CD14-positive monocyte (primary cell): Measurements from ENCODE around the gene TNFRSF25. TPM values are rescaled to one million over a fixed set of nuclear protein-coding genes. Genes with fewer than 3 reads are reported as not detected.
A peak's percentile ranks its signal among the peaks of the same experiment; 100 is the strongest.

Experiments used
- DNase-seq, 3 donors: peaks; one replicate each; pipeline ENCODE4 v3.0.0-alpha.2; 2011 to 2022
- H2AFZ ChIP-seq: 2 replicates; pipeline ENCODE4 v1.6.0; 2012; ENCODE audit warnings: mild to moderate bottlenecking, low read depth, low read length, inconsistent platforms; ENCODE audit not compliant: insufficient read depth, poor library complexity, severe bottlenecking
- H3K27ac ChIP-seq, 2 donors: 1 replicate in 1 of 2; 2 replicates in 1 of 2; pipeline ENCODE4 v1.5.1; 2012 to 2013; ENCODE audit warnings: low read length in 2 of 2, control low read depth in 1 of 2, inconsistent platforms in 1 of 2, low read depth in 1 of 2, mild to moderate bottlenecking in 1 of 2
- H3K27me3 ChIP-seq, 2 donors: one replicate each; pipeline versions ENCODE4 v1.6.0 to v1.6.1; 2011 to 2013; ENCODE audit warnings: low read length in 2 of 2; ENCODE audit not compliant: control insufficient read depth in 2 of 2, insufficient read depth in 2 of 2
- H3K36me3 ChIP-seq, 2 donors: replicated peaks in 1 of 2; 1 replicate in 1 of 2; 2 replicates in 1 of 2; pipeline versions ENCODE4 v1.5.1 to v1.6.1; 2012 to 2013; ENCODE audit warnings: low read length in 2 of 2, control low read depth in 1 of 2, inconsistent platforms in 1 of 2, mild to moderate bottlenecking in 1 of 2; ENCODE audit not compliant: insufficient read depth in 2 of 2, control insufficient read depth in 1 of 2
- H3K4me1 ChIP-seq, 2 donors: 1 replicate in 1 of 2; 2 replicates in 1 of 2; pipeline versions ENCODE4 v1.5.1 to v1.6.1; 2012 to 2013; ENCODE audit warnings: low read length in 2 of 2, control low read depth in 1 of 2, inconsistent platforms in 1 of 2, mild to moderate bottlenecking in 1 of 2, moderate library complexity in 1 of 2; ENCODE audit not compliant: insufficient read depth in 2 of 2, control insufficient read depth in 1 of 2
- H3K4me2 ChIP-seq: replicated peaks from 2 replicates; pipeline ENCODE3; 2012; ENCODE audit warnings: low read length, moderate library complexity, mild to moderate bottlenecking; ENCODE audit not compliant: poor library complexity, severe bottlenecking; ENCODE audit errors: extremely low read depth
- H3K4me3 ChIP-seq, 3 experiments: fragments of 200-600 bp in 1 of 3; sonication (generic) in 1 of 3; replicated peaks in 1 of 3; 1 replicate in 2 of 3; 2 replicates in 1 of 3; pipeline ENCODE4 v1.5.1; 2011 to 2013; ENCODE audit warnings: low read length in 3 of 3, mild to moderate bottlenecking in 3 of 3, control low read depth in 2 of 3, low read depth in 2 of 3, inconsistent platforms in 1 of 3, moderate library complexity in 1 of 3
- H3K79me2 ChIP-seq: 2 replicates; pipeline ENCODE4 v1.6.0; 2012; ENCODE audit warnings: mild to moderate bottlenecking, control low read depth, inconsistent platforms, low read length, moderate library complexity; ENCODE audit not compliant: insufficient read depth
- H3K9ac ChIP-seq: 2 replicates; pipeline ENCODE4 v1.6.0; 2017; ENCODE audit warnings: low read length, mild to moderate bottlenecking; ENCODE audit not compliant: insufficient read depth, poor library complexity, severe bottlenecking
- H3K9me3 ChIP-seq, 2 donors: replicated peaks in 1 of 2; 1 replicate in 1 of 2; 2 replicates in 1 of 2; pipeline versions ENCODE4 v1.5.1 to v1.6.1; 2012 to 2013; ENCODE audit warnings: low read length in 2 of 2, control low read depth in 1 of 2; ENCODE audit not compliant: control insufficient read depth in 1 of 2, insufficient read depth in 1 of 2
- H4K20me1 ChIP-seq: 2 replicates; pipeline ENCODE4 v1.6.0; 2012; ENCODE audit warnings: mild to moderate bottlenecking, low read length, control low read depth, moderate library complexity; ENCODE audit not compliant: insufficient read depth
- H3K27ac Mint-ChIP-seq, 7 donors: one replicate each; pipeline ENCODE4 v1.8.0; 2020; ENCODE audit warnings: mild to moderate bottlenecking in 7 of 7, mixed read lengths in 7 of 7, moderate library complexity in 6 of 7, inconsistent platforms in 2 of 7
- H3K27me3 Mint-ChIP-seq, 3 donors: one replicate each; pipeline ENCODE4 v1.8.0; 2021 to 2022; ENCODE audit warnings: low read depth in 3 of 3, mild to moderate bottlenecking in 3 of 3, mixed read lengths in 3 of 3, moderate library complexity in 3 of 3, inconsistent platforms in 1 of 3
- H3K36me3 Mint-ChIP-seq, 2 donors: one replicate each; pipeline ENCODE4 v1.8.0; 2020; ENCODE audit warnings: mixed read lengths in 2 of 2, inconsistent platforms in 1 of 2, mild to moderate bottlenecking in 1 of 2
- H3K4me1 Mint-ChIP-seq: one replicate; pipeline ENCODE4 v1.8.0; 2020; ENCODE audit warnings: mild to moderate bottlenecking, mixed read lengths
- H3K4me3 Mint-ChIP-seq, 2 donors: one replicate each; pipeline ENCODE4 v1.8.0; 2020; ENCODE audit warnings: mild to moderate bottlenecking in 2 of 2, mixed read lengths in 2 of 2, moderate library complexity in 1 of 2
- H3K9me3 Mint-ChIP-seq, 7 donors: one replicate each; pipeline ENCODE4 v1.8.0; 2020 to 2022; ENCODE audit warnings: mixed read lengths in 7 of 7, mild to moderate bottlenecking in 6 of 7, moderate library complexity in 6 of 7, inconsistent platforms in 2 of 7
- CTCF ChIP-seq: fragments of 200-600 bp; IDR thresholded peaks from one replicate; pipeline ENCODE4 v1.8.0; 2022; ENCODE audit warnings: antibody characterized with exemption, mild to moderate bottlenecking
- WGBS: methylation state at CpG from one replicate; pipeline ENCODE4 v1.1.5; 2013; ENCODE audit warnings: missing lambda C conversion rate; ENCODE audit not compliant: insufficient coverage; 5-methylcytosine and 5-hydroxymethylcytosine counted together
- intact Hi-C, 2 donors: fragments of 100-400 bp; cut with micrococcal nuclease; formaldehyde crosslinking; loops; one replicate each; pipeline versions ENCODE4 v1.15.0 to v1.15.1; 2023
- polyA plus RNA-seq, 3 donors: library from polyadenylated mRNA; depleted of rRNA in 1 of 3; unstranded in 2 of 3; stranded (reverse) in 1 of 3; fragments of 300-500 nt in 2 of 3; fragments of >200 nt in 1 of 3; fragmentation: Illumina TruSeq in 2 of 3; gene quantifications; 1 replicate in 2 of 3; 2 replicates in 1 of 3; pipeline ENCODE4 v1.2.3, GENCODE V29; 2012 to 2021

Gene TNFRSF25
- polyA plus RNA-seq, 3 donors: 0.33 to 3.0 (median 0.48) TPM

GRCh38 chr1:6498576-6499111, 32.7 kb upstream of the TNFRSF25 start:
- Histone ChIP-seq H3K9ac (no peak overlapping the region), H3K4me2 (no peak overlapping the region), H3K9me3 (peaks cover 0 to 4% of the 10 kb centered on the region in 2 donors), H3K27ac (no peak overlapping the region), H4K20me1 (no peaks in the 10 kb centered on the region), H3K4me1 (no peaks in the 10 kb centered on the region), H3K36me3 (no peaks in the 10 kb centered on the region), H3K79me2 (no peaks in the 10 kb centered on the region), H3K27me3 (peaks cover 7 to 39% of the 10 kb centered on the region in 2 donors), H3K4me3 (no peak overlapping the region), H2AFZ (no peak overlapping the region)
- DNase-seq: no peak
- H3K36me3 Mint-ChIP-seq: peaks cover 0 to 3% of the 10 kb centered on the region in 2 donors
- intact Hi-C loops: no loop called here
- peaks cover 6% of the 10 kb centered on the region for H3K4me1 Mint-ChIP-seq
- H3K4me3 Mint-ChIP-seq: peak overlapping the region in 1 of 2 donors; percentile 48
- peaks cover 47 to 51% (median 50%) of the 10 kb centered on the region in 3 donors for H3K27me3 Mint-ChIP-seq
- whole genome bisulfite sequencing: 88% methylated on average over 10 of the region's 13 CpGs
- no peak for TF ChIP-seq CTCF
- H3K9me3 Mint-ChIP-seq: peaks cover 0 to 6% (median 2%) of the 10 kb centered on the region in 7 donors
- H3K27ac Mint-ChIP-seq: no peak overlapping the region

- DNase-seq: no peak
- Mint-ChIP-seq H3K4me3 (peak overlapping the region; percentile 41 to 79), H3K27me3 (peaks cover 47 to 54% (median 49%) of the 10 kb centered on the region in 3 donors), H3K36me3 (peaks cover 0 to 3% of the 10 kb centered on the region in 2 donors), H3K27ac (no peak overlapping the region), H3K9me3 (peaks cover 0 to 6% (median 2%) of the 10 kb centered on the region in 7 donors), H3K4me1 (peaks cover 6% of the 10 kb centered on the region)
- intact Hi-C loops: no loop called here
- no peak for TF ChIP-seq CTCF
- Histone ChIP-seq H4K20me1 (no peaks in the 10 kb centered on the region), H3K27ac (no peak overlapping the region), H3K4me3 (no peak overlapping the region), H2AFZ (no peak overlapping the region), H3K9me3 (peaks cover 0 to 4% of the 10 kb centered on the region in 2 donors), H3K4me2 (peak overlapping the region; percentile 23), H3K9ac (no peak overlapping the region), H3K4me1 (no peaks in the 10 kb centered on the region), H3K27me3 (peaks cover 7 to 39% of the 10 kb centered on the region in 2 donors), H3K36me3 (no peaks in the 10 kb centered on the region), H3K79me2 (no peaks in the 10 kb centered on the region)
- 65% methylated on average over 11 of the region's 20 CpGs for WGBS
These were observed 32.0 kb upstream of the TNFRSF25 start for GRCh38 chr1:6497867-6498575.
